Measurements from ENCODE around the gene SERPINB6.

Gene SERPINB6

DNA sequence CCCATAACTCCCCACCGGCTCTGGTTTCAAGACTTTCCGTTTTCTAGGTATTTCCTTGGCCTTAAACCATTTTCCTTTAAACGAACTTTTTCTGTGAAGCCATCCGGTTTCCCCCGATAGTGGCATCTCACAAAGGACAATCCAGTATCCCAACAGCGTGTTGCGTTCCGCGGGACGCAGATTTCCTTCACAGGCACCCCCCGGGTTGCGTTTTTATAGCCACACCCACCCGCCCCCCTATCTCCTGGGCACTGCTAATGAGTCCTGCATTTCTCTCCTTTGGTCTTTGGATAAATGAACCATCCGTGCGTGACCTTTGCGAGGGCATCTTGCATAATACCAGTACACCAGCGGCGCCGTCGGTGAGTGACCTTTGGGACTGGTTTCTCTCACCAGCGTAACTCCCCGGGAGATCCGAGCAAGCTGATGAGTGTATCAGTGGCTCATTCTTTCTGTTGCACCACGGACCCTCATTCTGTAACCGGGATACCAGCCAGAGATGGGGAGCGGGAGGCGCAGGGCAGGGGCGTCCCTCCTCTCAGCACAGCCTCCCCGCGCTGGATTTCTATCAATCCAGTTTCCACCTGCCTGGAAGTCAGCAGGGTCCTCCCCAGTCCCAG is 27.7 kb upstream of the SERPINB6 start:
- peak; percentile 28 for DNase-seq

DNA sequence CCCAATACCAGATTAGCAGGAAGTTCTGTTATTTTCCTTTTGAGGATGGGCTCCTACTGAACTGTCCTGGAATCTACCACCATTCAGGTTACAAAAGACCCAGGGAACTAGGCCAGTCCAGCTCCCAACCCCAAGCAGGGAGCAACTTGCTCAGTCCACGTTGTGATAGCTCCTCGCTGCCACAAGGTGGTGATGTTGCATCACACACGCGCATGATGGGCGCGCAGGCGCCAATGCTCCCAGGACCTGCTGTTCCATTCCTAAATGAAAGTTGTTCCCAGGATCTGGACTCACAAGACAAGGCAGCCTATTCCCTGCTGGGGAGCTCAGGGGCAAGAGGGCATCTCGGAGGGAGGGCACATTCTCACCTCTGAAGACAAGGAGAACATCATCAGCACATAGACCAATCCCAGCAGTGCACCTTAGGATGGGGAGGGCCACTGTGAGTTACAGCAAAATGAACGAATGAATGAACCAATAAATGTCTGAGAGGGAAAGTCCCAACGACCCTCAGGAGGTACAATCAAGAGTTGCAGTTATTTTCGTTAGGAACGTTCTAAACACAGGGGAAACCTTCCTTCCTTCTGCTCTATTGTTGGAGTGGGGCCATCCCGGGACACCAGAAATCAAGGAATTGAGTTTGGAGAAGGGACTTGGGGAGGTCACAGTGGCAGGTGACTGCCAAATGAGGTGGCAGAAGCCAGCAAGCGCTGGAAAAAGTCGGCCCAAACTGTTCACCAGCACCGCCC is 27.1 kb upstream of the SERPINB6 start:
- peak; percentile 74 for DNase-seq

GRCh38 chr6:2993755-2994317 is 22.5 kb upstream of the SERPINB6 start:
- DNase-seq, result no peak

DNA sequence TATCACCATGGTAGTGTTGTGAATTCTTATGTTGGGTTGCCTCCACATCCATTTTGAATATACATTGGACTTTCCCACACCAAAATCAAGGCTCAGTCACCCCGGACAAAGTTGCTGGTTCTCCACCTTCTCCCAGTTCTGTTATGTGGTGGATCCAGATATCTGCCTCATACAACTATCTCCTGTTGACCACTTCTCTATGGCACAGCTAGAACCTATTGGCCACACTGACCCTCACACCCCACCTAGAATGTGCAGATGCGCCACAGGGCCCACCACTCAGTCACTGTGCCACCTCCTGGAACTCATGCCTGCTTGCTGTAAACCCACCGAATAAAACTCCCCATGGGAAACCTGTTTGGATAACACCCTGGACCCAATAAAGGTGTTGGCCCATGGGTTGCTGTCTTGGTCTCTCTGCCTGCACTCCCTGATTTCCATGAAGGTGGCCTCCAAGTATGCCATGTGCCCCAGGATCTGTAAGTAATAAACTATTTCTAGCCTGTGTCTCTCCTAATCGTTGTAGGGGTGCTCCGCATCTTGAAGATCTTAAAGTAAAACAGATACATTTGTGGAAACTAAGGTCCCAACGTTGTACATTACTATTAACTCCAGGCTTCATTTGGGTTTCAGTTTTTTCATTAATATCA is 21.1 kb upstream of the SERPINB6 start:
- no peak for DNase-seq

DNA sequence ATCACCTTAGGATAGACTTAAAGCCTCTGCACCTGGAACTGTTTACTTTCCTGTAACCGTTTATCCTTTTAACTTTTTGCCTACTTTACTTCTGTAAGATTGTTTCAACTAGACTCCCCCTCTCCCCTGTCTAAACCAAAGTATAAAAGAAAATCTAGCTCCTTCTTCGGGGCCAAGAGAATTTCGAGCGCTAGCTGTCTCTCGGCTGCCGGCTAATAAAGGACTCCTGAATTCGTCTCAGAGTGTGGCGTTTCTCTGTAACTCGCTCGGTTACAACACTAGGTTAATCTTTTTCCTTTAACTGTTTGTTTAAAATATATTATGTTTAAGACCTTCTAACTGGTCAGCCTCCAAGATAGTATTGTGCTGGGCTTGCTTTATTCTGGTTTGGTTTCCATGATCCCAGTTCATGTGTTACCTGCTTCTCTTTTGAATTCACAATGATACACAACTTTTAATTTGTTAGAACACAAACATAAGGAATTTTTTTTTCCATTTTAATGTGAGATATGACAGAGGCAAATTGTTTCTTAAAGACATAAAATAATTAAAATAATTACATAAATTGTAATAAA is 19.7 kb upstream of the SERPINB6 start:
- no peak for DNase-seq

GRCh38 chr6:2990248-2990931 is 19.0 kb upstream of the SERPINB6 start:
- DNase-seq, result peak; percentile 13

GRCh38 chr6:2989332-2990247 is 18.2 kb upstream of the SERPINB6 start:
- DNase-seq, result peak; percentile 93

GRCh38 chr6:2988426-2989331 is 17.3 kb upstream of the SERPINB6 start:
- peak; percentile 87 for DNase-seq

GRCh38 chr6:2988094-2988425 is 16.7 kb upstream of the SERPINB6 start:
- DNase-seq, result no peak

GRCh38 chr6:2986722-2987221 is 15.4 kb upstream of the SERPINB6 start:
- no peak for DNase-seq

DNA sequence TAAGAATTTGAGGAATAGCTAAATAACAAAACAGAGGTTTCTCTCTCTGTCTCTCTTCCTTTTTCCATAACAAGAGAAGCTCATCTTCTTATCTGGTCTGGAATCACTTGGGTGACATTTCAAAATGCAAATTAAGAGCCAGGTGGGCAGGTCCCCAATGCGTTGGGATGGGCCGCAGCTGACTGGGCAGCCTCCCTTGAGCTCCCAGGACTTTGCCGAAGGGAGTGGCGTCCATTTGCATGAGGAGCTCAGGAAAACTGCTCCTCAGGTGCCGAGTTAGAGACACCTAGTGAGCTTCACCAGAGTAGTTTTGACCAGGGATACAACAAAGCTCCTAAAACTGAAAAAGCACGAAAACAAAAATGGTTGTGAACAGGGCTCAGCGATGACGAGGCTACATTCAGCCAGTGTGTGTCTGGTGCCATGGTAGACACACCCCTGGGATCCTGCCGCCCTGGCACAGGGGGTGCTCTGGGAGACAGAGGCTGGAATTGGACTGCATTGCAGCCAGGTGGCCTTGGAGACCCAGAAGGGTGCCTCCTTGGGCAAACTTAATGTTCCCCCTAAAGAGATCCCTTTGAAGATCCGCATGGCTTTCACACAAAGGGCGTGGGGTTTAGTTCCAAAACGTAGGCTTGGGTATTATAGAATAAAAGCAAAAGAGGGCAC is 13.5 kb upstream of the SERPINB6 start:
- DNase-seq, result no peak

DNA sequence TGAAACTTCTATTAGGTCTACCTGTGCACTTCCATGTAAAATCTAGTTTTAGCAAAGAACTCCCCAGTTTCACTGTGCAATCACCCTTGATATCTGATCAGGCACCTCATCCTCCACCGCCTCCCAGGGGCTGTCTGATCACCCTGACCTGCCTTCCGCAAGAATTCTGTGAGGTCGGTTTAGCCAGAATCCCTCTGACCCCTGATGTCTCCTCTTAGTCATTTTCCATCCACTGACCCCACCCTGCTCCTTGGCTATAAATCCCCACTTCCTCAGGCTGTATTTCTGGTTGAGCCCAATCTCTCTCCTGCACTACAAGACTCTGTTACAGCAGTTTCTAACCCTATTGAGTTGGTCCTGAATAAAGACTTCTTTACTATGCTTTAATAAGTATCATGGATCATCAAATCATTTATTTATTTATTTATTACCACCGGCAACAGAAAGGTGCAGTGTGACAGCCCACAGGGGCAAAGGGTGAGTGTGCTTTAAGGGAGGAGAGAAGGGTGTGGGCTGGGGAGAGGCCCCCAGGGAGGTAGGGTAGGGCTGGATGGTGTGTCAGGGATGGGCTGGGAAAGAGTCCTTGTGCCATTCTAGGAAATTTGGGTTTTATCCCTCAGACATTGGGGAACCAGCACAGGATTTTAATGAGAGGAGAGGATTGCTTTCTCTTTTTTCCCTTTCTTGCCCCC is 11.2 kb upstream of the SERPINB6 start:
- DNase-seq, result no peak

- no peak for DNase-seq
These were observed 9.1 kb upstream of the SERPINB6 start for GRCh38 chr6:2980465-2980855.

- DNase-seq, result no peak
These were observed 8.6 kb upstream of the SERPINB6 start for GRCh38 chr6:2979819-2980464.

GRCh38 chr6:2978923-2979322 is 7.6 kb upstream of the SERPINB6 start:
- no peak for DNase-seq

DNA sequence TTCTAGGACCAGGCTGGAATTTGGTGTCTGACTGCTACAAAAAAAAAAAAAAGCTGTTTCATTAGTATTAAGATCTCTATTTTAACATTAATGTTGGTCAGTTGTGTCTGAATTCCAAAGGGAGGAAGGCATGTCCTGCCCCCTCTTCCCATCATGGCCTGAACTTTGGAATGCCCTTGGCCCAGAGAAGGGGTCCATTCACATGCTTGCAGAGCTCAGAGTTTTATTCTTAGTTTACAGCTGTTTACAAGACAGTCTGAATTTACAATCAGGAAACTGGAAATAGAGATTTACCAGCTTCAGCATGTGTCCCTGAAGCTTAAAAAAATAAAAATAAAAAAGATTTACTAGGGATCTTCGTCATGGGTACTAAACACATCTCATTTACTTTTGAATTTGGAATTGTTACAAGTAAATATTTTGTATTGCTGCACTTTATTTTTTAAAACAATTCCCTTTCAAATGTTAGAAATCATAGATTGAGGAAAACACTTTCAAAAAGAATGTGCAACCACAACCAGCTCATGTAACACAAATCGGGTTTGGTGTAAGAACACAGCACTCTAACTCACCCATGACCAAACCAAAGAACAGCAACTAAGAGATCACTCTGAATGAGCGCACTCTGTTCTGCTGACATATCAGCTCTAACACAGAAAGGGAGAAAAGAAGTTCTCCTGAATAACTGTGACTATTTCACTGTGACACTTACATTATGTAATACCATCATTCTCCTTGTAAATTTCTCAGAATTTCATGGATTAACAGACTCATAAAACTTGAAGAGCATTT is 6.6 kb upstream of the SERPINB6 start:
- DNase-seq, result peak; percentile 13

- DNase-seq, result no peak
These were observed 5.9 kb upstream of the SERPINB6 start for GRCh38 chr6:2977290-2977689.

DNA sequence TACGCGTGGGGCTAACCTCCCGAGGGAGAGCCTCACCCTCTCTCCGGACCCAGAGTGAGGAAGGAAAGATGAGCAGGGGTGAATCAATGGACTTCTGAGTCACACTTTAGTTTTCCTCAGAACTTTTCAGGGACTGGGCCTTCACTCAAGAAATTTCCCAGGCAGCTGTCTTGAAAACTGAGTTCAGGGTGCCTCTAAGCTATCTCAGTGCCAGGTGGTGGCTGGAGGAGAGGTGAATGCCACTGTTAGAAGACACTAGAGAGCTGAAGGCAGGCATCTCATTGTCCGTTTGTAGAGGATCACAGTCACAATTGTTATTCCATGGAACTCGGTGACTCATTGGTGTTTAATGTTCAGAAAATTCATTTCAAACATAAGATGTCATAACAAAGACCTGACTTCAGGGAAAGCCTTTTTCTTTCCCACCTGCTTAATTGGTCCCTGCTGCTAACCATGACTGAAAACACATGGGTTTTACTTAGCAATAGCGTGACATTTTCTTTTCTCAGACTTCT is 5.3 kb upstream of the SERPINB6 start:
- DNase-seq, result peak; percentile 38
